ENCODE measurements around the gene LHX6.

DNA sequence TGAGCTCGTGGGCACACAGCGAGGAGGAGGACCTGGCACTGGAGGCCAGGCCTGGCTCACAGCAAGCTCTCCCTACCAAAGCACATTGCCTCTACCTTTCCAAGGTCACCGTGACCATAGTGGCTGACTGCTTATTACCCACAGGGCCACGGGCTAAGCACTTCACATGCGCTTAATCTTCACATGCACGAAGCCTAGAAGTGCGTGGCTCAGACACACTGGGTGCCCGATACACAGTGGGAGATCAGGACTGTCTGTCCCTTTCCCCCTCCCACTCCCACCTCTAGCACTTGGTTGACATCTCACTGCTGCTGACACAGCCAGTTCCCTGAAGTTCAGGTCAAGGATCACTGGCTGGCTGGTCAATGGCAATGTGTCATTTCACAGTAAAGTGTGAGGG, 23.6 kb downstream of the LHX6 start:
- TF ChIP-seq CTCF (IDR thresholded peaks at IDR 0.05): no peak
- no peak for TF ChIP-seq POLR2A (IDR thresholded peaks at IDR 0.05)
